Measurements from ENCODE around the gene ASTN2.

Gene ASTN2

GRCh38 chr9:117122953-117123352 is 291.9 kb downstream of the ASTN2 start:
- Histone ChIP-seq H3K27me3 (ENCODE audit: insufficient read depth, low read depth, severe bottlenecking) (no peaks in the 10 kb centered on the region), H3K9me3 (ENCODE audit: severe bottlenecking) (no peaks in the 10 kb centered on the region), H3K4me3 (ENCODE audit: low read depth, low read length) (no peak overlapping the region), H3K36me3 (peaks cover 31% of the 10 kb centered on the region), H3K27ac (no peak overlapping the region)
- no peak for TF ChIP-seq CTCF (IDR thresholded peaks at IDR 0.05; ENCODE audit: low read depth, low read length)
- DNase-seq: no peak

GRCh38 chr9:117122102-117122501 is 292.8 kb downstream of the ASTN2 start:
- DNase-seq: no peak
- H3K4me3 ChIP-seq (ENCODE audit: low read depth, low read length): no peak overlapping the region
- no peak overlapping the region for H3K27ac ChIP-seq
- no peaks in the 10 kb centered on the region for H3K27me3 ChIP-seq (ENCODE audit: insufficient read depth, low read depth, severe bottlenecking)
- H3K36me3 ChIP-seq: peaks cover 30% of the 10 kb centered on the region
- no peaks in the 10 kb centered on the region for H3K9me3 ChIP-seq (ENCODE audit: severe bottlenecking)
- TF ChIP-seq CTCF (IDR thresholded peaks at IDR 0.05; ENCODE audit: low read depth, low read length): no peak

GRCh38 chr9:117121316-117121715 is 293.5 kb downstream of the ASTN2 start:
- Histone ChIP-seq H3K4me3 (ENCODE audit: low read depth, low read length) (no peak overlapping the region), H3K9me3 (ENCODE audit: severe bottlenecking) (no peaks in the 10 kb centered on the region), H3K36me3 (peaks cover 23% of the 10 kb centered on the region), H3K27me3 (ENCODE audit: insufficient read depth, low read depth, severe bottlenecking) (no peaks in the 10 kb centered on the region), H3K27ac (no peak overlapping the region)
- TF ChIP-seq CTCF (IDR thresholded peaks at IDR 0.05; ENCODE audit: low read depth, low read length): no peak
- DNase-seq: no peak

- Histone ChIP-seq H3K27ac (no peak overlapping the region), H3K4me3 (ENCODE audit: low read depth, low read length) (no peak overlapping the region), H3K9me3 (ENCODE audit: severe bottlenecking) (no peaks in the 10 kb centered on the region), H3K36me3 (peaks cover 23% of the 10 kb centered on the region), H3K27me3 (ENCODE audit: insufficient read depth, low read depth, severe bottlenecking) (no peaks in the 10 kb centered on the region)
- no peak for TF ChIP-seq CTCF (IDR thresholded peaks at IDR 0.05; ENCODE audit: low read depth, low read length)
- DNase-seq: no peak
Measured at GRCh38 chr9:117120061-117120460, 294.8 kb downstream of the ASTN2 start.

GRCh38 chr9:117116084-117116483 is 298.8 kb downstream of the ASTN2 start:
- H3K36me3 ChIP-seq: peaks cover 13% of the 10 kb centered on the region
- H3K27ac ChIP-seq: no peak overlapping the region
- no peak for TF ChIP-seq CTCF (IDR thresholded peaks at IDR 0.05; ENCODE audit: low read depth, low read length)
- H3K27me3 ChIP-seq (ENCODE audit: insufficient read depth, low read depth, severe bottlenecking): no peaks in the 10 kb centered on the region
- no peak for DNase-seq
- no peak overlapping the region for H3K4me3 ChIP-seq (ENCODE audit: low read depth, low read length)
- H3K9me3 ChIP-seq (ENCODE audit: severe bottlenecking): no peaks in the 10 kb centered on the region

GRCh38 chr9:117114768-117115167 is 300.1 kb downstream of the ASTN2 start:
- Histone ChIP-seq H3K36me3 (0 out of 2 replicates have a peak, but pooled peaks cover 2% of the 10 kb centered on the region), H3K27ac (no peak overlapping the region), H3K27me3 (ENCODE audit: insufficient read depth, low read depth, severe bottlenecking) (no peaks in the 10 kb centered on the region), H3K4me3 (ENCODE audit: low read depth, low read length) (no peak overlapping the region), H3K9me3 (ENCODE audit: severe bottlenecking) (no peaks in the 10 kb centered on the region)
- peak; percentile 26 for DNase-seq
- TF ChIP-seq CTCF (IDR thresholded peaks at IDR 0.05; ENCODE audit: low read depth, low read length): peak; percentile 26; the same call in 1 of the 2 replicates
